OCI-LY7 (cell line): Measurements from ENCODE around the gene LGR6. TPM values are rescaled to one million over a fixed set of nuclear protein-coding genes. Genes with fewer than 3 reads are reported as not detected.

Source experiments
- BruUV-seq: library from RNA; stranded (reverse); fragments of 400-500 nt; replicated peaks from 2 replicates; lab custom pipeline; 2021; lab: Mats Ljungman, UMichigan
- CTCF ChIA-PET: fragments of 300-600 bp; sonication (Branson Sonifier 250); formaldehyde crosslinking; loops from one replicate; lab custom pipeline; 2022; ENCODE audit warnings: antibody characterized with exemption; ENCODE audit not compliant: unreplicated experiment; lab: Charles Lee
- POLR2A ChIA-PET: fragments of 300-600 bp; sonication (Branson Sonifier 250); formaldehyde crosslinking; loops from one replicate; lab custom pipeline; 2022; ENCODE audit warnings: antibody characterized with exemption; lab: Charles Lee
- DNase-seq: peaks from one replicate; pipeline ENCODE4 v3.0.0-alpha.2; 2015; ENCODE audit warnings: low spot score
- H2AFZ ChIP-seq: fragments of 200-600 bp; sonication (generic), shearing (Covaris generic); 2 replicates; pipeline ENCODE4 v1.6.1; 2014; ENCODE audit warnings: mild to moderate bottlenecking, antibody characterized with exemption, low read length, moderate library complexity
- H3K27ac ChIP-seq: fragments of 200-600 bp; sonication (generic); 2 replicates; pipeline ENCODE4 v1.5.1; 2014; ENCODE audit warnings: mixed run types, low read depth, mild to moderate bottlenecking, moderate library complexity, low read length, inconsistent platforms; ENCODE audit not compliant: poor library complexity, severe bottlenecking
- H3K36me3 ChIP-seq: fragments of 200-600 bp; sonication (generic); 2 replicates; pipeline ENCODE4 v1.6.1; 2014; ENCODE audit warnings: mild to moderate bottlenecking, antibody characterized with exemption, low read length, moderate library complexity, mixed read lengths; ENCODE audit not compliant: insufficient read depth
- H3K4me1 ChIP-seq: fragments of 200-600 bp; sonication (generic); 2 replicates; pipeline ENCODE4 v1.5.1; 2014; ENCODE audit warnings: mild to moderate bottlenecking, low read length; ENCODE audit not compliant: insufficient read depth, poor library complexity, severe bottlenecking
- H3K4me2 ChIP-seq: fragments of 200-600 bp; sonication (generic); 2 replicates; pipeline ENCODE4 v1.6.1; 2014; ENCODE audit warnings: mild to moderate bottlenecking, low read length
- H3K4me3 ChIP-seq: fragments of 200-600 bp; sonication (generic); 2 replicates; pipeline ENCODE4 v1.5.1; 2014; ENCODE audit warnings: mild to moderate bottlenecking, low read depth, low read length; ENCODE audit not compliant: poor library complexity, severe bottlenecking
- H3K79me2 ChIP-seq: fragments of 200-600 bp; sonication (generic); 2 replicates; pipeline ENCODE4 v1.6.1; 2016; ENCODE audit warnings: low read depth, mild to moderate bottlenecking, low read length, moderate library complexity, mixed read lengths; ENCODE audit not compliant: insufficient read depth
- H3K9me2 ChIP-seq: fragments of 200-600 bp; sonication (generic); 2 replicates; pipeline ENCODE4 v1.6.1; 2016; ENCODE audit warnings: mild to moderate bottlenecking, low read length, mixed read lengths; ENCODE audit not compliant: insufficient read depth
- H3K9me3 ChIP-seq: fragments of 200-600 bp; sonication (generic); 2 replicates; pipeline ENCODE4 v1.6.1; 2014; ENCODE audit warnings: mild to moderate bottlenecking, mixed run types, low read length, mixed read lengths
- H4K20me1 ChIP-seq: fragments of 200-600 bp; sonication (generic); 2 replicates; pipeline ENCODE4 v1.6.1; 2014; ENCODE audit warnings: mild to moderate bottlenecking, antibody characterized with exemption, low read length, moderate library complexity, mixed read lengths; ENCODE audit not compliant: insufficient read depth
- EZH2phosphoT487 ChIP-seq: fragments of 200-600 bp; sonication (generic); IDR thresholded peaks from 2 replicates; pipeline ENCODE4 v1.6.1; 2018; ENCODE audit warnings: low read depth, borderline replicate concordance, mild to moderate bottlenecking, mixed run types, antibody characterized with exemption, low read length, moderate library complexity, mixed read lengths
- intact Hi-C: fragments of 100-400 bp; cut with micrococcal nuclease; formaldehyde crosslinking; loops from one replicate; pipeline ENCODE4 v1.10.0; 2022; ENCODE audit not compliant: unreplicated experiment
- total RNA-seq, 2 experiments: library from RNA; depleted of rRNA in 1 of 2; stranded (reverse); fragments of >200 nt in 1 of 2; shearing (Covaris generic) in 1 of 2; gene quantifications; 2 replicates each; pipeline ENCODE4 v1.2.3, GENCODE V29; 2014 to 2022
- TF ChIP-seq, protein P1 (sequence below): fragments of 200-600 bp; sonication (generic); conservative IDR thresholded peaks from 2 replicates; pipeline ENCODE4 v1.5.1; 2014; ENCODE audit warnings: mild to moderate bottlenecking, antibody characterized with exemption, low read length, moderate library complexity, mixed read lengths

LGR6 gene
- total RNA-seq, 2 experiments from 2014 or later, result not detected

DNA sequence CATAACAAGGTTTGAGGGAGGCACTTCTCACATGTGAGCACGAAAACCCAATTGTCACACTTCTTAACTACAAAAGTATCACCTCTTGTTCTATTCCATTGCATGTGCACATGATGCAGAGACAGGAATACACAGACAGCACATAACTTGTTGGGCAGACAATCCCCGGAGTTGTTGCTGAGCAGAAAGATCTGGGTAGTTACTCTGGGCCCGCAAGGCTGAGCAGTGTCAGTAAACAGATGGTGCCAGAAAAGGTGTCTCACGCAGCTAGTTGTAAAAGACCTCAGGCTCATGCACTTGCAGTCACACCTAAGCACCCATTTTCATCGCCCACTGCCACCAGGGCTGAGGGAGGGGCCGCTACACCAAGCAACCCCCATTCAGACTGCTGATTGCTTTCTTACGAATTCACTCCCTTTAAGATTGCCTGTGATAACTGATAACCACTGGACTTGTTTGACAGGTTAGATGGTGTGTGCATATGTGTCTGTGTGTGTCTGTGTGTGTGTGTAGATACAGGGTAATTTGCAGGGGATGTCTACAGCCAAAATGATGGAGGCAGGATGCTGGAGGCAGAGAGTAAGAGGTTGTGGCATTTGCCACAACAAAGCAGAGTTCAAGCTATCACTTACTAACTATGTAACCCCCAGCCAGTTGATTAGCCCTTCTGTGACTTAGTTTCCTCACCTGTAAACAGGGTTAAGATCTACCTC is 4.2 kb downstream of the LGR6 start:
- ChIA-PET CTCF (no interaction called here), POLR2A (interaction anchor here (0.9 kb wide), 1 partner anchor 11 kb away, joined by 3 read pairs; no protein-coding TSS in a partner anchor)
- H4K20me1 ChIP-seq, result no peaks in the 10 kb centered on the region
- intact Hi-C loops, result no loop called here
- no peak for DNase-seq
- TF ChIP-seq, protein P1, sequence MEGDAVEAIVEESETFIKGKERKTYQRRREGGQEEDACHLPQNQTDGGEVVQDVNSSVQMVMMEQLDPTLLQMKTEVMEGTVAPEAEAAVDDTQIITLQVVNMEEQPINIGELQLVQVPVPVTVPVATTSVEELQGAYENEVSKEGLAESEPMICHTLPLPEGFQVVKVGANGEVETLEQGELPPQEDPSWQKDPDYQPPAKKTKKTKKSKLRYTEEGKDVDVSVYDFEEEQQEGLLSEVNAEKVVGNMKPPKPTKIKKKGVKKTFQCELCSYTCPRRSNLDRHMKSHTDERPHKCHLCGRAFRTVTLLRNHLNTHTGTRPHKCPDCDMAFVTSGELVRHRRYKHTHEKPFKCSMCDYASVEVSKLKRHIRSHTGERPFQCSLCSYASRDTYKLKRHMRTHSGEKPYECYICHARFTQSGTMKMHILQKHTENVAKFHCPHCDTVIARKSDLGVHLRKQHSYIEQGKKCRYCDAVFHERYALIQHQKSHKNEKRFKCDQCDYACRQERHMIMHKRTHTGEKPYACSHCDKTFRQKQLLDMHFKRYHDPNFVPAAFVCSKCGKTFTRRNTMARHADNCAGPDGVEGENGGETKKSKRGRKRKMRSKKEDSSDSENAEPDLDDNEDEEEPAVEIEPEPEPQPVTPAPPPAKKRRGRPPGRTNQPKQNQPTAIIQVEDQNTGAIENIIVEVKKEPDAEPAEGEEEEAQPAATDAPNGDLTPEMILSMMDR, result no peak
- no peak for TF ChIP-seq EZH2phosphoT487
- peaks cover 11% of the 10 kb centered on the region for H3K4me1 ChIP-seq
- no peaks in the 10 kb centered on the region for H3K9me2 ChIP-seq
- H3K79me2 ChIP-seq, result no peaks in the 10 kb centered on the region
- no peak overlapping the region for H2AFZ ChIP-seq
- no peaks in the 10 kb centered on the region for H3K36me3 ChIP-seq
- H3K27ac ChIP-seq, result no peak overlapping the region
- no peaks in the 10 kb centered on the region for H3K9me3 ChIP-seq
- no peak overlapping the region for H3K4me3 ChIP-seq
- H3K4me2 ChIP-seq, result no peak overlapping the region
- no TSS peak for BruUV-seq

DNA sequence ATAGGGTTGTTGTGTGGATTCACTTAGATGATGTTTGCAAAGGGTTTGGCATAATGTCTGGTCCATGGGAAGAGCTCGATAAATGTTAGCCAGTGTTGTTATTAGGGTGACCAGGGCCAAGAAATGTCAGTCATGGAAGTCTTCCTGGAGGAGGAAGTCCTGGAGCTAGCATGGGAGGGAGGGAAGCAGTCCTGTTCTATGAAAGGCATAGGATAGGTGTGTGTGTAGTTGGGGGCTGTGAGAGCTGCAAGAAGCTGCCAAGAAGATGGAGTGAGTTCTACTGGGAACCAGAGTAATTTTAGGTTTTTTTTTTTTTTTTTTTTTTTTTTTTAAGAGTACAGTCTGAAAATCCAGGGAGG is 4.7 kb downstream of the LGR6 start:
- intact Hi-C loops, result no loop called here
- Histone ChIP-seq H4K20me1 (no peaks in the 10 kb centered on the region), H3K9me2 (no peaks in the 10 kb centered on the region), H3K4me3 (no peak overlapping the region), H2AFZ (no peak overlapping the region), H3K4me2 (no peak overlapping the region), H3K36me3 (no peaks in the 10 kb centered on the region), H3K79me2 (no peaks in the 10 kb centered on the region), H3K9me3 (no peaks in the 10 kb centered on the region), H3K27ac (no peak overlapping the region), H3K4me1 (peaks cover 11% of the 10 kb centered on the region)
- ChIA-PET CTCF (no interaction called here), POLR2A (interaction anchor here (0.9 kb wide), 1 partner anchor 11 kb away, joined by 3 read pairs; no protein-coding TSS in a partner anchor)
- no peak for DNase-seq
- BruUV-seq, result no TSS peak
- TF ChIP-seq EZH2phosphoT487, result no peak
- TF ChIP-seq, protein P1, result no peak
